Urinary bladder (tissue), 4 donors: ENCODE results near the gene MARK4. TPM values are rescaled to one million over a fixed set of nuclear protein-coding genes. Genes with fewer than 3 reads are reported as not detected.
"Not testable (repeated sequence)": the region's sequence is repeated elsewhere in the genome, so short reads cannot be mapped to it uniquely, and the experiment has no call there.

Experiments used
- DNase-seq: peaks from one replicate; pipeline ENCODE4 v3.0.0-alpha.2; 2015; ENCODE audit errors: extremely low spot score
- H3K27ac ChIP-seq: one replicate; pipeline ENCODE4 v1.5.1; 2013; ENCODE audit warnings: low read depth, mild to moderate bottlenecking, moderate library complexity
- H3K36me3 ChIP-seq: one replicate; pipeline ENCODE4 v1.6.1; 2013; ENCODE audit warnings: mild to moderate bottlenecking, moderate library complexity; ENCODE audit not compliant: insufficient read depth
- H3K4me1 ChIP-seq: one replicate; pipeline ENCODE4 v1.6.1; 2013; ENCODE audit warnings: mild to moderate bottlenecking, moderate library complexity; ENCODE audit not compliant: insufficient read depth
- H3K4me3 ChIP-seq: one replicate; pipeline ENCODE4 v1.5.1; 2013; ENCODE audit warnings: low read depth, low read length
- WGBS: extraction: QIAGEN DNeasy Blood & Tissue Kit; methylation state at CpG from one replicate; pipeline ENCODE4 v1.1.7; 2013; 5-methylcytosine and 5-hydroxymethylcytosine counted together
- polyA plus RNA-seq: library from polyadenylated mRNA; stranded (reverse); fragments of 200-250 nt; gene quantifications from one replicate; pipeline ENCODE4 v1.2.3, GENCODE V29; 2013
- total RNA-seq: library from RNA; depleted of rRNA; stranded (reverse); fragments of >200 nt; gene quantifications from one replicate; pipeline ENCODE4 v1.2.3, GENCODE V29; 2014
- donor health status: healthy with polysubstance abuse.
- donor health status: healthy.

The MARK4 gene
- total and polyA plus RNA-seq, 2 donors, result 14.8 to 34.4 TPM

DNA sequence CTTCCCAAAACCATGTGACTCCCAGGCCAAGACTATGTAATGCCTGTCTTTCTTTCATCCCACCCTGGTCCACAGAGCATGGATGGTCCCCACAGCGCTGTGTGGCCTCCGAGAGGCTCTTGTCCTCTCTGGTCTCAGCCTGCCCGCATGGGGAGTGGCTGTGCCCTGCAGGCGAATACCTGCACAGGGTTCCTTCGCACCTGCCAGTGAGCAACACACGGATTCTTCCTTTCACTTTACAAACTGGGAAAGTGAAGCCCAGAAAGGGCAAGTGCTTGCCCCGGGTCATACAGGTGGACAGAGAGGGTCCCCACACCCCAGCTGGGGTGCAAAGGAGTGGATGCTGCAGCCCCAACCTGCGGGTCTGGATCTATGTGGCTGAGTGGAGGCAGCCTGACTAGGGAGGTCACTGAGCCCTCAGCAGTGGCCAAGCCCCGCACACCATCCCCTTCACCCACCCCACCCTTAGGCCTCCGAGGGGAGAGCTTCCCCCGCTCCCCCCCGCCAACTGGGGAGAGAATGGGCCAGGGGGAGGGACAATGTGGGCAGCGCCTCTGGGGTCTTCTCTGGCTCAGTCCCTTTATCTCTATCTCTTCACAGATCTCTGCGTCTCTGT is 747 bp upstream of the MARK4 start:
- Histone ChIP-seq H3K4me1 (no peaks in the 10 kb centered on the region), H3K36me3 (no peaks in the 10 kb centered on the region), H3K4me3 (peak overlapping the region; percentile 99), H3K27ac (no peak overlapping the region)
- 34% methylated on average over 14 of the region's 14 CpGs for WGBS
- DNase-seq, result no peak

DNA sequence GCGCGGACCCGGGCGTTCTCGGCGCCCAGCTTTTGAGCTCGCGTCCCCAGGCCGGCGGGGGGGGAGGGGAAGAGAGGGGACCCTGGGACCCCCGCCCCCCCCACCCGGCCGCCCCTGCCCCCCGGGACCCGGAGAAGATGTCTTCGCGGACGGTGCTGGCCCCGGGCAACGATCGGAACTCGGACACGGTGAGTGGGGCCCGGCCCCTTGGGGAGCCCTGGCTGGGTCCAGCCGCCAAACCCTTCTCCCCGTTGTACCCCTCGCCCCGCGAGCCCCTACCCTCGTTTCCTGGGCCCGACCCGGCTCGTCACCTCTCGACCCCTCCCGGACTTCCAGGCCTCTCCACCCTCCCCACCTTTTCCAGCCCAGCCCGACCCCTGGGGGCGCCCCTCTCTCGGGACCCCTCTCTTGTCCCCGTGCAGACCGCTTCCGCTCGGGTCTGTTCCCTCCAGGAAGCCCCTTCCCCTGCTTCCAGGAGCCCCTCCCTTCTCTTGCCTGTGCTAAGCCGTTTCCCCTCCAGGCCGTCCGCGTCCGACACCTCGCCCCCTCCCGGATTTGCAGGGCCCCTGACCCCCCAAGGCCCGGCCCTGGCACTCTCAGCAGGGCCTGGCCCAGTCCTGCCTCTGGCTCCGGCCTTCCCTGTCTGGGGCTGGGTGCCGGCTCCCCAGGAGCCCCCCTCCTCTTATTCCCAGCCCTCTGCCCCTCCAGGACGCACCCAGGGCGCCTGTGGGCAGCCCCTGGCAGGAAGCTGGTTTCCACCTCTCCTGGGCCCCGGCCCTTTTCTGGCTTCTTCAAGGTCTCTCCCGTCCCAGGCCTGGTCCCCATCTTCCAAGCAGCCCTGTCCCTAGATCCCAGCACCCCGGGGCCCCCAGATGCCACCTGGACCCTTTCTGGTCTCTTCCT is 632 bp downstream of the MARK4 start:
- Histone ChIP-seq H3K36me3 (no peaks in the 10 kb centered on the region), H3K4me3 (peak overlapping the region; percentile 99), H3K4me1 (no peaks in the 10 kb centered on the region), H3K27ac (no peak overlapping the region)
- DNase-seq, result no peak
- 1% methylated on average over 55 of the region's 57 CpGs for WGBS

DNA sequence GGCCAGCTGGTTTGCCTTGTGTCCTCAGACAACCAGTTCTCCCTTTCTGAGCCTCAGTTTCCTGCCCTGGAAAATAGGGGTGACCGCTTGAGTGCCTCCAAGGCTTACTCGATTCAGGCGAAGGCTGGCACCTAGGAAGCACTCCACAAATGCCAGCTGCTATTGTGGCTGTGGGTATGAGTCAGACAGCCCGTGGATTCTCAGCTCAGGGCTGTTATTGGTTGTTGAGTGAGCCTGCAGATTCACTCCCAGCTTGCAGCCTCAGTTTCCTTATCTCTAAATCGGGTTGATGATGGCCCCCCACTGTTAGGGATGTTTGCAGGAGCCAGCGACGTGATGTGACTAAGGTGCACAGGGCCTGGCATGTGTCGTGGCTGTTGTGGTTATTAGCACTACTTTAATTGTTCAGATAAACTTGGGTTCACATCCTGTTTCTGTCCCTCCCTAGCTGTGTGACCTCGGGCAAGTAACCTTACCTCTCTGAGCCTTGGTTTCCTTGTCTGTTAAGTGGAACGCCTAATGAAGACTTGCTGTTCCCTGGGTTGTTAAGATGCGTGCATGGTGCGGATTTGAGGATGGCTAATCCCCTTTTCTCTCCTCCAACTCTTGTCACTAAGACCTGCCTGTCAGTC is 2.4 kb downstream of the MARK4 start:
- Histone ChIP-seq H3K27ac (no peak overlapping the region), H3K4me3 (no peak overlapping the region), H3K4me1 (no peaks in the 10 kb centered on the region), H3K36me3 (no peaks in the 10 kb centered on the region)
- DNase-seq, result no peak
- WGBS, result 69% methylated on average over 12 of the region's 12 CpGs

DNA sequence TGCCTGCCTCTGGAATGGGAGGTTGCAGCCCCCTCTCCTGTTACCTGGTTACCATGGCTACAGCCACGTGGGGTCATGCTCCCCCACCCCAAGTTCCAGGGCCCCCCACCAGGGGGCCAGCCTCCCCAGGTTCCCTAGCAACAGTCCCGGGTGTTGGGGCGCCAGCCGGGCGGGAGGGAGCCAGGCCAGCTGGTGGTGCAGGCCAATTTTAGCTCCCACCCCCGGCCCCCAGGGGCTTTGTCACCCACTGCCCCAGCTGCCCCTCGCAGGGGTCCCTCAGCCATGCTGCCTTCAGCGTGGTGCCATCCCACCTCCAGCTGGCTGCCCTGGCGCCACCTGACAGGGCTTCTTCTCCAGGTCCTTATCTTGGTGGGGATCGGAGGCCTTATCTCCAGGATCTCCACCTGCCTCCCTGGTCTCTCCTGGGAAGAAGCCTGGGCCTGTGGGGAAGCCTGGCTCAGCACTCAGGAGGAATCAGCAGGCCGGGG is 3.0 kb downstream of the MARK4 start:
- WGBS, result 55% methylated on average over 11 of the region's 11 CpGs
- no peak for DNase-seq
- H3K36me3 ChIP-seq, result no peaks in the 10 kb centered on the region
- H3K27ac ChIP-seq, result no peak overlapping the region
- no peaks in the 10 kb centered on the region for H3K4me1 ChIP-seq
- no peak overlapping the region for H3K4me3 ChIP-seq

DNA sequence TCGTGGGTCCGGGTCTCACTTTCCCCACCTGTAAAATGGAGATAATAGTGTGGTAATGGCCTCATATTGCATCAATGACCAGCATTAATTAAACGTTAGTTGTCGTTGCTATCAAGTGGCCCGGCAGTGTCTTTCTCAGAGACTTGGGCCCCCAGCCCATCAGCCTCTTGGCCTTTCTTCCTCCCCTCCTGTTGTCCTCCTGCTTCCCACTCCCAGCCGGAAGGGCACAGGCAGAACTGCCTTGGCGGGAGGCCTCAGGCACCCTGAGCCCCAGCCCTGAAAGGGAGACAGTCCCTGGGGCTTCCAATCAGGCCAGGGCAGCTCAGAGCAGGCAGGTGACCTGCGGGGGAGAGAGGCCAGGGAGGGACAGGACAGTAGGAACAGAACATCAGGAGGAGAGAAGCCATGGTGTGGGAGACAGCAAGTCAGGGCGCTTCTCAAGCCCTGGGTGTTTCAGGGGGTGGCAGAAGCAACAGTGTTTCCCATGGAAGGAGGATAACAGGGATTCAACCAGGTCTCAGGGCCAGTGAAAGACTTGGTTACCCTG is 4.6 kb downstream of the MARK4 start:
- H3K4me3 ChIP-seq, result no peak overlapping the region
- H3K36me3 ChIP-seq, result no peaks in the 10 kb centered on the region
- 85% methylated on average over 9 of the region's 9 CpGs for WGBS
- DNase-seq, result no peak
- no peaks in the 10 kb centered on the region for H3K4me1 ChIP-seq
- no peak overlapping the region for H3K27ac ChIP-seq

DNA sequence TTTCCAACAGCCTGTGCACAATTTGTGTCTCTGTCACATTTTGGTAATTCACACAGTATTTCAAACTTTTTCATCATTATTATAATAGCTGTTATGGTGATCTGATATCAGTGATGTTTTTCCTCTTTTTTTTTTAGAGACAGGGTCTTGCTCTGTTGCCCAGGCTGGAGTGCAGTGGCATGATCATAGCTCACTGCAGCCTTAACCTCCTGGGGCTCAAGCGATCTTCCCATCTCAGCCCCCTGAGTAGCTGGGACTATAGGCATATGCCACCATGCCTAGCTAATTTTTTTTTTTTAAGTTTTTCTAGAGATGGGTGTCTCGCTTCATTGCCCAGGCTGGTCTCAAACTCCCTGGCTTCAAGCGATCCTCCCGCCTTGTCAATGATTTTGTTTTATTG is 5.8 kb downstream of the MARK4 start:
- no peaks in the 10 kb centered on the region for H3K36me3 ChIP-seq
- no peak overlapping the region for H3K27ac ChIP-seq
- WGBS, result 96% methylated on average over 4 of the region's 4 CpGs
- no peaks in the 10 kb centered on the region for H3K4me1 ChIP-seq
- no peak for DNase-seq
- no peak overlapping the region for H3K4me3 ChIP-seq

DNA sequence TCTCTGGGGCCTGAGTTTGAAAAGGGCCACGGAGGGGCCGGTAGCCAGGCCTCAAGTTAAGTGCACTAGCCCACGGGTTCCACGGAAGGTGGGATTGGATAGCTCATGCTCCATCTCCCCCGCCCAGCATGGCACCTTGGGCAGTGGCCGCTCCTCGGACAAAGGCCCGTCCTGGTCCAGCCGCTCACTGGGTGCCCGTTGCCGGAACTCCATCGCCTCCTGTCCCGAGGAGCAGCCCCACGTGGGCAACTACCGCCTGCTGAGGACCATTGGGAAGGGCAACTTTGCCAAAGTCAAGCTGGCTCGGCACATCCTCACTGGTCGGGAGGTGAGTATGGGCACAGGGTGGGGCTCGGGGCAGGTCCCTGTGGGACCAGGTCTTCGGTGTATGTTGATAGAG is 7.8 kb downstream of the MARK4 start:
- no peaks in the 10 kb centered on the region for H3K4me1 ChIP-seq
- no peak overlapping the region for H3K4me3 ChIP-seq
- no peaks in the 10 kb centered on the region for H3K36me3 ChIP-seq
- no peak overlapping the region for H3K27ac ChIP-seq
- no peak for DNase-seq
- WGBS, result 96% methylated on average over 19 of the region's 19 CpGs

DNA sequence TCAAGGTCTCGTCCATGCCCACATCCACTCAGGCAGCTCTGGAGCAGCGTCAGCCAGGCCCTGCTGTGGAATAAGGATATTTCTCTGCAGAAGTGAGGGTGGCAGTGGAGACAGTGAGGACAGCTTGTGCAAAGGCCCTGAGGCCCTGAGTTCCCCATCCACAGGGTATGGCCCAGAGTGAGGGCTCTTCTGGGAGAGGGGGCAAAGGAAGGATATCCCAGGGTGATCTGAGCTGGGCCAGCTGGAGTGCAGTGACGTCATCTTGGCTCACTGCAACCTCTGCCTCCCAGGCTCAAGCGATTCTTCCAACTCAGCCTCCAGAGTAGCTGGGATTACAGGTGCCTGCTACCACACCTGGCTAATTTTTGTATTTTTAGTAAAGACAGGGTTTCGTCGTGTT is 11.5 kb downstream of the MARK4 start:
- DNase-seq, result no peak
- Histone ChIP-seq H3K27ac (no peak overlapping the region), H3K36me3 (no peaks in the 10 kb centered on the region), H3K4me3 (no peak overlapping the region), H3K4me1 (no peaks in the 10 kb centered on the region)
- 83% methylated on average over 6 of the region's 6 CpGs for WGBS

DNA sequence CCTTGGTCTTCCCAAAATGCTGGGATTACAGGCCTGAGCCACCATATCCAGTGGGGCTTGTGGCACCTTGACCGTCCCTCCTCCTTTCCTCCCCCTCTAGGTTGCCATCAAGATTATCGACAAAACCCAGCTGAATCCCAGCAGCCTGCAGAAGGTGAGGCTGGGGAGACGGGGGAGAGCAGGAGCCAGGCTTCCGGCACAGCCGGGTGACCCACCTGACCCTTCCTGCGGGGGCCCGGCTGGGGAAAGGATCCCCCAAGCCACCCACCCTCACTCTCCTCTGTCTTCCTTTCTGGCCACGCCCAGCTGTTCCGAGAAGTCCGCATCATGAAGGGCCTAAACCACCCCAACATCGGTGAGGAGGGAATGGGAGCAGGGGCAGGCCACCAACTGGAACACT is 11.9 kb downstream of the MARK4 start:
- Histone ChIP-seq H3K36me3 (no peaks in the 10 kb centered on the region), H3K4me1 (no peaks in the 10 kb centered on the region), H3K4me3 (no peak overlapping the region), H3K27ac (no peak overlapping the region)
- 84% methylated on average over 11 of the region's 11 CpGs for WGBS
- DNase-seq, result no peak

DNA sequence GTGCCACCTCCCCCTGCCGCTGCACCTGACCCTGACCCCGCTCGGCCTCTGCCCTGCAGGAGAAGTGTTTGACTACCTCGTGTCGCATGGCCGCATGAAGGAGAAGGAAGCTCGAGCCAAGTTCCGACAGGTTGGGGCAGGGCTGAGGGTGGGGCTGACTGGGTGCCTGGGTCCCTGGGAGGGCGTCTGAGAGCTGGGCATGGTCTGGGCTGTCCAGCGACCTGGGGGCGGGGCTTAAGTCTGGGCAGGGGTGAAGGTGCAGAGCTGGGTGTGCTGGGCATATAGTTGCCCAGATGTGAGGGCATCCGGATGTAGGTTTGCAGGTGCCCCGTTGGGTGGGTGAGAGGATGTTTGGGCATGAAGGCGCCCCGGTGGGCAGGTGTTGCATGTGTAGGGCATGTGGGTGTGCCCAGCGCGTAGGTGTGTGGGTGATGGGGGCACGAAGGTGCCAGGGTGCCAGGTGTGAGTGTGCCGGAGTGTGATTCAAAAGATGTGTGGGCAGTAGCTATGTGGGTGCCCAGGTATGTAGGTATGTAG is 13.8 kb downstream of the MARK4 start:
- no peak for DNase-seq
- WGBS, result 89% methylated on average over 19 of the region's 19 CpGs
- no peak overlapping the region for H3K27ac ChIP-seq
- no peaks in the 10 kb centered on the region for H3K4me1 ChIP-seq
- no peak overlapping the region for H3K4me3 ChIP-seq
- no peaks in the 10 kb centered on the region for H3K36me3 ChIP-seq

DNA sequence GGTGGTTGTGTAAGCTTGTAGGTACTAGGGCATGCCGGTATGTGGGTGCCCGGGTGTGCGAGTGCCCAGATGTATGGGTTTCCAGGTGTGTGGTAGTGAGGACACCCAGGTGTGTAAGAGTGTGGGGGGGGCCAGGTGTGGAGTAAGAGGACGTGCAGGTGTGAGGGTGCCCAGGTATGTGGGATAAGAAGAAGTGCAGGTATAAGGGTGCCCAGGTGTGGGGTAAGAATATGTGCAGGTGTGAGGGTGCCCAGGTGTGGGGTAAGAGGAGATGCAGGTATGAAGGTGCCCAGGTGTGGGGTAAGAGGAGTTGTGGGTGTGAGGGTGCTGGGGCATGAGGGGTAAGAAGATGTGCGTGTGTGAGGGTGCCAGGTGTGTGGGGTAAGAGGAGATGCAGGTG is 14.3 kb downstream of the MARK4 start:
- H3K4me1 ChIP-seq, result no peaks in the 10 kb centered on the region
- no peak overlapping the region for H3K4me3 ChIP-seq
- no peak overlapping the region for H3K27ac ChIP-seq
- no peak for DNase-seq
- H3K36me3 ChIP-seq, result no peaks in the 10 kb centered on the region
- 94% methylated on average over 5 of the region's 5 CpGs for WGBS

DNA sequence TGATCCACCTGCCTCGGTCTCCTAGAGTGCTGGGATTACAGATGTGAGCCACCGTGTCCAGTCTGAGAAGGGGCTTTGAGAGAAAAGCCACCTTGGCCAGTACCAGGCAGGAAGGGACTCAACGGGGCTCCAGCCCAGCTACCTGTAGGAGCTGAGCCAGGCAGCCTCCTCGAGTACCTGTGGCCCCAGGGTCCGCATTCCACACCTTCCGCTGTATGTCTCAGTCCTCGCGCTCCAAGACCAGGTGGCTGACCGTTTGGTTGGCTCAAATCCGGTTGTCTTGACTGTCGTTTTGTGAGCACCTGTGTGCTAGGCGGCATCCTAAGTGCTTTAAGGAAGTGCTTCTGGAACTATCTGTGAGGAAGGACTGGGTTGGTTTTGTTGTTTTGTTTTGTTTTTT is 16.2 kb downstream of the MARK4 start:
- Histone ChIP-seq H3K4me1 (no peaks in the 10 kb centered on the region), H3K27ac (no peak overlapping the region), H3K4me3 (no peak overlapping the region), H3K36me3 (peaks cover 4% of the 10 kb centered on the region)
- 92% methylated on average over 12 of the region's 12 CpGs for WGBS
- no peak for DNase-seq

DNA sequence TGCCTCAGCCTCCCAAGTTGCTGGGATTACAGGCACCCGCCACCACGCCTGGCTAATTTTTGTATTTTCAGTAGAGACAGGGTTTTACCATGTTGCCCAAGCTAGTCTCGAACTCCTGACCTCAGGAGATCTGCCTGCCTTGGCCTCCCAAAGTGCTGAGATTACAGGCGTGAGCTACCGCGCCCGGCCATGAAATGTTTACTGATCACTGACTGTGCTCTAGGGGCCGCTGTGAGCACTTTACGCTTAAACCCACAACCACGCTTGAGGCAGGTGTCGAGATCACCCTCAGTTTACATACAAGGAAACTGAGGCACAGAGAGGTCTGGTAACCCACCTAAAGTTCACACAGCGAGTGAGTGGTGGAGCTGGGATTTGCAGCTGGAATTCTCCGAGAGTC is 18.9 kb downstream of the MARK4 start:
- not testable (repeated sequence) for H3K36me3 ChIP-seq

More for the DNA sequence above, 18.9 kb downstream of the MARK4 start:
- H3K4me3 ChIP-seq, H3K4me1 ChIP-seq, DNase-seq, H3K27ac ChIP-seq: not testable (repeated sequence)
- 89% methylated on average over 13 of the region's 13 CpGs for WGBS
